Erythroblast (primary cell): ENCODE data around the gene KIRREL3.

ENCODE experiments used
- GATA1 ChIP-seq: IDR thresholded peaks from 2 replicates; pipeline ENCODE4 v1.6.1; 2011; ENCODE audit warnings: low read depth, mild to moderate bottlenecking, control low read depth, low read length, moderate library complexity
- POLR2A ChIP-seq: IDR thresholded peaks from 2 replicates; pipeline ENCODE4 v1.6.1; 2011; ENCODE audit warnings: mild to moderate bottlenecking, low read length

- no peak for TF ChIP-seq POLR2A
- no peak for TF ChIP-seq GATA1
Measured at GRCh38 chr11:126575849-126576248, 424.7 kb downstream of the KIRREL3 start.
